GM21360 (cell line): ENCODE data around the gene NCKAP1.
"Not testable (repeated sequence)": the region's sequence is repeated elsewhere in the genome, so short reads cannot be mapped to it uniquely, and the experiment has no call there.

Experiments
- ATAC-seq: cut with Tn5 transposase; IDR thresholded peaks from one replicate; pipeline ENCODE4 v1.9.1; 2021; ENCODE audit warnings: mild to moderate bottlenecking, moderate library complexity; ENCODE audit not compliant: unreplicated experiment

The NCKAP1 gene

DNA sequence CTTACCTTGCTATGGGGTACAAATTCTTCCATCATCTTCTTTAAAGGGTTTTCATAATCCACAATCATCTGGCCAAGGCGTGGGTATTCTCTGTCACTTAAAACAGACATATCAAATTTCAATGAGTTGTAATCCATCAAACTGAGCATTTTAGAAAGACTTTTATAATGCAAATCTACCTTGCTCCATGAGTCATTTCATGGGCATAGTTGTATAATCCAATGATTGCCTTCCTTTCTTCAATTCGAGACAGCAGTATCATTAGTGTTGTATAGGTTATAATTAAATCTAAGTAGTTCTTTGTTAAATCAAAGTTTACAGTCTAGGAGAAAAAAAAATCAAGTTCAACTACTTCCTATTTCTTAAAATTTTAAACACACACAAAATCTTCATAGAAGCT is 36.3 kb downstream of the NCKAP1 start:
- ATAC-seq: no peak

- ATAC-seq: no peak
Observed at GRCh38 chr2:183000846-183001245, 37.4 kb downstream of the NCKAP1 start.

DNA sequence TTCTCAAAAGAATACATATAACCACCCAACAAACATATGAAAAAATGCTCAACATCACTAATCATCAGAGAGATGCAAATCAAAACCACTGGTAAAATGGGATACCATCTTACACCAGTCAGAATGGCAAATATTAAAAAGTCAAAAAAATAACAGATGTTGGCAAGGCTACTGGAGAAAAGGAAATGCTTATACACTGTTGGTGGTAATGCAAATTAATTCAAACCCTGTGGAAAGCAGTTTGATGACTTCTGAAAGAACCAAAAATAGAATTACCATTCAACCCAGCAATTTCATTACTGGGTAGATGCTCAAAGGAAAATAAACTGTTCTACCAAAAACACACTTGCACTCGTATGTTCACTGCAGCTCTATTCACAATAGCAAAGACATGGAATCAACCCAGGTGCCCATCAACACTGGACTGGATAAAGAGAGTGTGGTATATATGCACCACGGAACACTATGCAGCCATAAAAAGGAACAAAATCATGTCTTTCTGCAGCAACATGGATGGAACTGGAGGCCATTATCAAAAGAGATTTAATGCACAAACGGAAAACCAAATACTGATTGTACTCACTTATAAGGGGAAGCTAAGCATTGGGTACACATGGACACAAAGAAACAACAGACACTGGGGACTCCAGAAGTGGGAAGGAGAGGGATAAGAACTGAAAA is 38.8 kb downstream of the NCKAP1 start:
- ATAC-seq: no peak

GRCh38 chr2:182994228-182994912 is 43.9 kb downstream of the NCKAP1 start:
- no peak for ATAC-seq

DNA sequence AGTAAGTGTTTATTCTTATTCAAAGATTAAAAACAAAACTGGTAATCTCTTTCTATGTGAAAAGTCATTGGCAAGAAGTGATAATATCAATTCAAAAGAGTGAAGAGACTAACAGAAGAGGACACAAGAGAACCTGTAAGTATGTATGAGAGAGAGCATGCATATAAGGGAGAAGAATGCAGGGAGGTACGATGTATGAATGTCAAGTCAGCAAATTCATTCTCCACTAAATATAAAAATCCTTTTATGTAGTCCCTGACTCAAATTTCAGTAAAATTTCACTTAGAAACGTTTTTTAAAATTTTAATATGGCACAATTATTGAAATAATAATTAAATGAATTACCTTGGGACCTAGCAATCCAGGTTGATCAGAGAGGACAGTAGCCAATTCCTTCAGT is 55.3 kb downstream of the NCKAP1 start:
- no peak for ATAC-seq

- ATAC-seq: not testable (repeated sequence)
Observed at GRCh38 chr2:182981475-182981874, 56.8 kb downstream of the NCKAP1 start.

DNA sequence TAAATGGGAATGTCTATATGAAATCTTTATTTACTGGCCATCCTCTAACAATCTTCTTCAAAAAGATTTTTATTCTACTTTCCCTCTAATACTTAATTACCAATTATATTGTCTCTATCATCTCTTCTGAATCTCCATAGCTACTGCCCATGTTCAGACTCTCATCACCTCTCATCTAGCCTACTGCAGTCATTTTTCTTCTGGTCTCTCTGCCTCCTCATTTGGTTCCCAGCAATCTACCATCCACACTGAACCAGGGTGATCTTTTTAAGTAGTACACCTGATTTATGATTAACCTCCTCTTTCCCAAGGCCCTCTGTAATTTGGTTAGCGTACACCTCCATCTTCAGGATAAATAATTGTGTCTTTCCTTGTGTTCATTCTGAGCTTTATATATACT is 57.6 kb downstream of the NCKAP1 start:
- ATAC-seq: no peak

- no peak for ATAC-seq
Observed at GRCh38 chr2:182980115-182980514, 58.1 kb downstream of the NCKAP1 start.

DNA sequence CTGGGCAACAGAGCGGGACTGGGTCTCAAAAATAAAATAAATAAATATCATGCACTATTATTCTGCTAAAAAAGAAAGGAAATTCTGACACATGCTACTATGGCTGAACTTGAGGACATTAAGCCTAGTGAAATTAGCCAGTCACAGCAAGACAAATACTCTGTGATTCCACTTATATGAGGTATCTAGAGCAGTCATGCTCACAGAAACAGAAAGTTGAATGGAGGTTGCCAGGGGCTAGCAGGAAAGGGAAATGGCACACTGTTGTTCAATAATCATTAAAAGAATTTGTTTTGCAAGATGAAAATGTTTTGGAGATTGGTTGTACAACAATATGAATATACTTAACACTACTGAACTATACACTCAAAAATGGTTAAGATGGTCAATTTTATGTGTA is 60.8 kb downstream of the NCKAP1 start:
- ATAC-seq: no peak

- no peak for ATAC-seq
Observed at GRCh38 chr2:182973441-182974352, 64.6 kb downstream of the NCKAP1 start.

DNA sequence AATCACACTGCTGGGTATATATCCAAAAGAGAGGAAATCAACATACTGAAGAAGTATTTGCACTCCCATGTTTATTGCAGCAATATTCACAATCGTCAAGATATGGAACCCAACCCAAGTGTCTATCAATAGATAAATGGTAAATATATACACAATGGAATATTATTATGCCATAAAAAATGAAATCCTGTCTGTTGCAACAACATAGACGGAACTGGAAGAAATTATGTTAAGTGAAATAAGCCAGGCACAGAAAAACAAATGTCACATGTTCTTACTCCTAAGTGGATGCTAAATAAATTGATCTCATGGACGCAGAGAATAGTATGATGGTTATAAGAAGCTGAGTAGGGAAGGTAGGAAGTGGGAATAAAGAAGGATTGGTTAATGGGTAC is 65.7 kb downstream of the NCKAP1 start:
- ATAC-seq: no peak

DNA sequence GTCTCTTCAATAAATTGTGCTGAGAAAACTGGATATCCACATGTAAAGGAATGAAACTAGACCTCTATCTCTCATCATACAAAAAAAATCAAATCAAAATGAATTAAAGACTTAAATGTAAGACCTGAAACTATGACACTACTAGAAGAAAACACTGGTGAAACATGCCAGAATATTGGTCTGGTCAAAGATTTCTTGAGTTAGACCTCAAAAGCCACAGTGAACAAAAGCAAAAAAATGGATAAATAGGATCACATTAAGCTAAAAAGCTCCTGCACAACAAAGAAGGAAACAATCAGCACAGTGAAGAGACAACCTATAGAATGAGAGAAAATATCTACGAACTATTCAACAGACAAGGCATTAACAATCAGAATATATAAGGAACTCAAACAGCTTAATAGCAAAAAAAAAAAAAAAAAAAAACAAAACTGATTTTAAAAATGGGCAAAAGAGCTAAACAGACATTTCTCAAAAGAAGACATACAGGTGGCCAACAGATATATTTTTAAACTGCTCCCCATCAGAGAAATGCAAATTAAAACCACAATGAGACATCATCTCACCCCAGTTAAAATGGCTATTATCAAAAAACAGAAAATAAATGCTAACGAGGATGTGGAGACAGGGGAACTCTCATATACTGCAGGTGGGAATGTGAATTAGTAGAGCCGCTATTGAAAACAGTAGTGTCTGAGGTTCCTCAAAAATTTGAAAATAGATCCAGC is 66.3 kb downstream of the NCKAP1 start:
- no peak for ATAC-seq

- ATAC-seq: no peak
Observed at GRCh38 chr2:182970486-182970885, 67.8 kb downstream of the NCKAP1 start.

GRCh38 chr2:182968493-182968892 is 69.8 kb downstream of the NCKAP1 start:
- ATAC-seq: no peak

DNA sequence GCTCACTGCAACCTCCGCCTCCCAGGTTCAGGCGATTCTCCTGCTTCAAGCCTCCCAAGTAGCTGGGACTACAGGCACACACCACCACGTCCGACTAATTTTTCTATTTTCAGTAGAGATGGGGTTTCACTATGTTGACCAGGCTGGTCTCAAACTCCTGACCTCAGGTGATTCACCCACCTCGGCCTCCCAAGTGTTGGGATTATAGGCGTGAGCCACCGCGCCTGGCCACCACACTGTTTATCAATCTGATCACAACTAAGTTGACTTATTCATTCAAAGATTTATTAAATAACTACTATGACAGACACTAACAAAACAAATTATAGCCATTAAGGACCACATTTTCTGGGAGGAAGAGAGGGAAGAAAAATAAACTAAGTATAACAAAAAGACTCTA is 71.9 kb downstream of the NCKAP1 start:
- ATAC-seq: not testable (repeated sequence)

- ATAC-seq: no peak
Observed at GRCh38 chr2:182962641-182963040, 75.6 kb downstream of the NCKAP1 start.

GRCh38 chr2:182960869-182961268 is 77.4 kb downstream of the NCKAP1 start:
- not testable (repeated sequence) for ATAC-seq

DNA sequence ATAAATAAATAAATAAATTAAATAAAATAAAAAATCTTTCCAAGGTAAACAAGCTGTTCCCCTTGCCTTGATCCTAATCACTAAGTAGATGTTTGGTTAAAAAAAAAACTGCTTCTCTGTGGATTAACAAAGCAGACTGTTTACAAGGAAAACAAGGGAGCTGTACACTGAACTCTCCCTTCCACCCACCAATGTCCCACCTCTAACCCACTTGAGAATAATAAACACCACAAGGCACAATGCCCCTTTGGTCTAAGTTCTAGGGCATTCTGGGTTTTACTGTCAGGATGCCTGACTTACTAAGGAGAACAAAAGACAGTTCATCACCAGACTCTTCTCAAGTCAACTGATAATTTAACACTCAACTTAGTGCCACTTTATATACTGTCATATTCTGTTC is 83.5 kb downstream of the NCKAP1 start:
- ATAC-seq: no peak

- ATAC-seq: no peak
Observed at GRCh38 chr2:182952741-182953450, 85.4 kb downstream of the NCKAP1 start.

GRCh38 chr2:182951948-182952663 is 86.2 kb downstream of the NCKAP1 start:
- no peak for ATAC-seq
